ENCODE measurements around the gene IGSF23.

The IGSF23 gene

GRCh38 chr19:44574186-44574950 lies 39.0 kb upstream of the IGSF23 start:
- no peaks in the 10 kb centered on the region for H3K4me1 ChIP-seq (ENCODE audit: insufficient read depth, low read length, severe bottlenecking)
- TF ChIP-seq EZH2 (IDR thresholded peaks at IDR 0.05; ENCODE audit: borderline replicate concordance, low read length) (no peak), CTCF (IDR thresholded peaks at IDR 0.05; ENCODE audit: low read length) (no peak)
- H3F3A ChIP-seq (ENCODE audit: insufficient read depth, low read length): no peaks in the 10 kb centered on the region
- H3K79me2 ChIP-seq (ENCODE audit: insufficient read depth, low read length): no peaks in the 10 kb centered on the region
- no peaks in the 10 kb centered on the region for H3K9me2 ChIP-seq (ENCODE audit: low read depth, low read length)
- no peak overlapping the region for H3K27ac ChIP-seq (ENCODE audit: low read depth, low read length, poor library complexity, severe bottlenecking)
- H3K4me2 ChIP-seq (ENCODE audit: low read length): no peak overlapping the region
- no peaks in the 10 kb centered on the region for H4K20me1 ChIP-seq (ENCODE audit: insufficient read depth, low read length)
- no peaks in the 10 kb centered on the region for H3K36me3 ChIP-seq (ENCODE audit: insufficient read depth, low read length)
- no peaks in the 10 kb centered on the region for H3K9me3 ChIP-seq (ENCODE audit: low read length)
- H3K4me3 ChIP-seq (ENCODE audit: low read depth, low read length, poor library complexity, severe bottlenecking): no peak overlapping the region
- H2AFZ ChIP-seq (ENCODE audit: low read length): no peak overlapping the region
- H3K27me3 ChIP-seq (ENCODE audit: insufficient read depth, low read length): no peaks in the 10 kb centered on the region; the same call in 1 of the 2 replicates
- H3K9ac ChIP-seq (ENCODE audit: low read length): no peak overlapping the region

- Histone ChIP-seq H3K27ac (ENCODE audit: low read depth, low read length, poor library complexity, severe bottlenecking) (no peak overlapping the region), H3K9ac (ENCODE audit: low read length) (no peak overlapping the region), H3K27me3 (ENCODE audit: insufficient read depth, low read length) (no peaks in the 10 kb centered on the region; the same call in 1 of the 2 replicates), H3K36me3 (ENCODE audit: insufficient read depth, low read length) (no peaks in the 10 kb centered on the region), H2AFZ (ENCODE audit: low read length) (no peak overlapping the region), H3K9me3 (ENCODE audit: low read length) (no peaks in the 10 kb centered on the region), H3K4me3 (ENCODE audit: low read depth, low read length, poor library complexity, severe bottlenecking) (no peak overlapping the region), H3K79me2 (ENCODE audit: insufficient read depth, low read length) (no peaks in the 10 kb centered on the region), H4K20me1 (ENCODE audit: insufficient read depth, low read length) (no peaks in the 10 kb centered on the region), H3K9me2 (ENCODE audit: low read depth, low read length) (no peaks in the 10 kb centered on the region), H3K4me2 (ENCODE audit: low read length) (no peak overlapping the region), H3K4me1 (ENCODE audit: insufficient read depth, low read length, severe bottlenecking) (no peaks in the 10 kb centered on the region), H3F3A (ENCODE audit: insufficient read depth, low read length) (no peaks in the 10 kb centered on the region)
- no peak for TF ChIP-seq EZH2 (IDR thresholded peaks at IDR 0.05; ENCODE audit: borderline replicate concordance, low read length)
- no peak for TF ChIP-seq CTCF (IDR thresholded peaks at IDR 0.05; ENCODE audit: low read length)
Measured at GRCh38 chr19:44575116-44575700, 38.2 kb upstream of the IGSF23 start.

GRCh38 chr19:44576843-44577565 lies 36.4 kb upstream of the IGSF23 start:
- H3K4me3 ChIP-seq (ENCODE audit: low read depth, low read length, poor library complexity, severe bottlenecking): no peak overlapping the region
- H3K36me3 ChIP-seq (ENCODE audit: insufficient read depth, low read length): no peaks in the 10 kb centered on the region
- no peaks in the 10 kb centered on the region for H3F3A ChIP-seq (ENCODE audit: insufficient read depth, low read length)
- TF ChIP-seq CTCF (IDR thresholded peaks at IDR 0.05; ENCODE audit: low read length) (peak; percentile 59), EZH2 (IDR thresholded peaks at IDR 0.05; ENCODE audit: borderline replicate concordance, low read length) (no peak)
- H4K20me1 ChIP-seq (ENCODE audit: insufficient read depth, low read length): no peaks in the 10 kb centered on the region
- no peaks in the 10 kb centered on the region for H3K79me2 ChIP-seq (ENCODE audit: insufficient read depth, low read length)
- H3K9ac ChIP-seq (ENCODE audit: low read length): no peak overlapping the region
- no peak overlapping the region for H3K27ac ChIP-seq (ENCODE audit: low read depth, low read length, poor library complexity, severe bottlenecking)
- no peak overlapping the region for H2AFZ ChIP-seq (ENCODE audit: low read length)
- H3K4me2 ChIP-seq (ENCODE audit: low read length): no peak overlapping the region
- H3K4me1 ChIP-seq (ENCODE audit: insufficient read depth, low read length, severe bottlenecking): no peaks in the 10 kb centered on the region
- H3K27me3 ChIP-seq (ENCODE audit: insufficient read depth, low read length): no peaks in the 10 kb centered on the region; the same call in 1 of the 2 replicates
- H3K9me3 ChIP-seq (ENCODE audit: low read length): no peaks in the 10 kb centered on the region
- H3K9me2 ChIP-seq (ENCODE audit: low read depth, low read length): no peaks in the 10 kb centered on the region
